K562 (cell line): ENCODE results near the gene BCAS1. TPM values are rescaled to one million over a fixed set of nuclear protein-coding genes. Genes with fewer than 3 reads are reported as not detected.

Experiments used
- ARID3A ChIP-seq: IDR thresholded peaks from 2 replicates; pipeline ENCODE4 v1.6.1; 2012; ENCODE audit warnings: low read depth, low read length, improper control_type of control experiment, borderline replicate concordance
- DEAF1 ChIP-seq: fragments of 450-650 bp; formaldehyde crosslinking; IDR thresholded peaks from 2 replicates; pipeline ENCODE4 v1.4.0; 2020; ENCODE audit warnings: mild to moderate bottlenecking, moderate library complexity
- DLX4 ChIP-seq: fragments of 250-450 bp; sonication (Bioruptor Pico); IDR thresholded peaks from 2 replicates; pipeline ENCODE4 v1.6.1; 2021; ENCODE audit warnings: mild to moderate bottlenecking
- E2F6 ChIP-seq, 2 experiments: IDR thresholded peaks; 2 replicates each; pipeline ENCODE4 v1.6.1; 2011; ENCODE audit warnings: borderline replicate concordance in 1 of 2, control low read depth in 1 of 2, low read depth in 1 of 2, low read length in 1 of 2, mild to moderate bottlenecking in 1 of 2, mixed read lengths in 1 of 2, moderate library complexity in 1 of 2; ENCODE audit not compliant: insufficient read depth in 1 of 2, insufficient read length in 1 of 2, poor library complexity in 1 of 2, severe bottlenecking in 1 of 2; ENCODE audit errors: extremely low read depth in 1 of 2
- MCM7 ChIP-seq, 2 experiments: fragments of 450-650 bp; IDR thresholded peaks; 2 replicates each; pipeline ENCODE4 v1.6.1; 2016 to 2018
- NFRKB ChIP-seq: fragments of 450-650 bp; IDR thresholded peaks from 2 replicates; pipeline ENCODE4 v1.6.1; 2016; ENCODE audit warnings: low read depth
- NUFIP1 ChIP-seq: fragments of 450-650 bp; IDR thresholded peaks from 2 replicates; pipeline ENCODE4 v1.6.1; 2018; ENCODE audit not compliant: partially characterized antibody
- PHTF2 ChIP-seq: fragments of 250-450 bp; sonication (Bioruptor Pico); IDR thresholded peaks from 2 replicates; pipeline ENCODE4 v1.5.0; 2021; ENCODE audit warnings: mild to moderate bottlenecking
- PKNOX1 ChIP-seq: fragments of 450-650 bp; IDR thresholded peaks from 2 replicates; pipeline ENCODE4 v1.6.1; 2016
- PREB ChIP-seq: sonication (generic); formaldehyde crosslinking; IDR thresholded peaks from 2 replicates; pipeline ENCODE4 v1.8.1; 2023; ENCODE audit warnings: mild to moderate bottlenecking, missing genetic modification reagents
- REST ChIP-seq, 2 experiments: fragments of 450-650 bp; formaldehyde crosslinking in 1 of 2; IDR thresholded peaks; 2 replicates each; pipeline versions ENCODE4 v1.4.0 to v1.6.1; 2014 to 2020; ENCODE audit warnings: mild to moderate bottlenecking in 2 of 2, borderline replicate concordance in 1 of 2, low read depth in 1 of 2
- polyA plus RNA-seq, 8 experiments: library from polyadenylated mRNA; depleted of rRNA in 4 of 8; stranded (reverse) in 5 of 8; unstranded in 3 of 8; fragments of >200 nt; fragmentation: Nextera tagmentation in 2 of 8; fragmentation: Illumina TruSeq in 1 of 8; extraction: Ambion mirVana in 2 of 8; extraction: Trizol in 1 of 8; gene quantifications; 2 replicates each; pipeline versions ENCODE4 v1.2.1 to v1.2.3, GENCODE V29; 2011 to 2014; ENCODE audit warnings: inconsistent platforms in 1 of 8, missing spikeins in 1 of 8
- total RNA-seq, 7 experiments: library from RNA; depleted of rRNA in 6 of 7; stranded (reverse); fragments of >200 nt in 6 of 7; fragmentation: Illumina TruSeq in 2 of 7; extraction: Trizol in 2 of 7; gene quantifications; 2 replicates each; pipeline versions ENCODE4 v1.2.1 to v1.2.3, GENCODE V29; 2011 to 2021; ENCODE audit warnings: low replicate concordance in 1 of 7

BCAS1 gene
- total and polyA plus RNA-seq, 9 of the 15 experiments (the other 6 are each of a cell fraction or from before 2014, with no cell fraction given): 0.18 to 2.3 (median 0.93) TPM

- TF ChIP-seq ARID3A: 0 out of 2 replicates have a peak, but pooled peaks have one; percentile 37
- TF ChIP-seq PKNOX1: peak; percentile 97
- TF ChIP-seq NUFIP1: no peak
- no peak for TF ChIP-seq MCM7 (IDR thresholded peaks at IDR 0.05)
- 0 out of 2 replicates have a peak, but pooled peaks have one; percentile 31 for TF ChIP-seq PREB (CRISPR knock-in tag)
- TF ChIP-seq PHTF2 (CRISPR knock-in tag): no peak
- TF ChIP-seq DLX4: no peak
- TF ChIP-seq DEAF1 (CRISPR knock-in tag): peak; percentile 79
- TF ChIP-seq E2F6 (IDR thresholded peaks at IDR 0.05; ENCODE audit: borderline replicate concordance in 1 of 2, extremely low read depth in 1 of 2, insufficient read depth in 1 of 2, insufficient read length in 1 of 2, low read depth in 1 of 2, low read length in 1 of 2, poor library complexity in 1 of 2, severe bottlenecking in 1 of 2): no peak
- TF ChIP-seq REST (IDR thresholded peaks at IDR 0.05; ENCODE audit: borderline replicate concordance): peak; percentile 67
- no peak for TF ChIP-seq REST (CRISPR knock-in tag; IDR thresholded peaks at IDR 0.05; ENCODE audit: low read depth)
- no peak for TF ChIP-seq NFRKB
These were observed 7.5 kb downstream of the BCAS1 start (continued) for GRCh38 chr20:54062812-54063280.
